DMS 273 (cell line): ENCODE measurements around the gene EIPR1.
"Not testable (repeated sequence)": the region's sequence is repeated elsewhere in the genome, so short reads cannot be mapped to it uniquely, and the experiment has no call there.

Source experiments
- DNase-seq: peaks from one replicate; lab custom pipeline; 2025; ENCODE audit not compliant: unreplicated experiment; lab: John Stamatoyannopoulos, UW

Gene EIPR1

DNA sequence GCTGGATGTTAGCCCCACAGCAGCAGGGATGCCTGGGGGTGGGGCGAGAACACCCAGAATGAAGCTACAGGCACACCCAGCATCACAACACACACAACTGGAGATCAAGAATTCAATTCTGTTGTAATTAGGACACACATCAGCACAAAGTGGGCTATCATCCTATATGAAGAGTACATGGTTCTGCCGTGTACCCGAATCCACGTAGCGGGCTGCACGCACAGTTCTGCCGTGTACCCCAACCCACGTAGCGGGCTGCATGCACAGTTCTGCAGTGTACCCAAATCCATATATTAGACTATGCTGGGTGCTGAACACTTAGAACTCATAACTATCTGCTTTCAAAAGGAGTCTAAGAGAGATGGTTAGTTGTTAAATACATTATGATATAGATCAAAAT is 86.5 kb downstream of the EIPR1 start:
- no peak for DNase-seq

DNA sequence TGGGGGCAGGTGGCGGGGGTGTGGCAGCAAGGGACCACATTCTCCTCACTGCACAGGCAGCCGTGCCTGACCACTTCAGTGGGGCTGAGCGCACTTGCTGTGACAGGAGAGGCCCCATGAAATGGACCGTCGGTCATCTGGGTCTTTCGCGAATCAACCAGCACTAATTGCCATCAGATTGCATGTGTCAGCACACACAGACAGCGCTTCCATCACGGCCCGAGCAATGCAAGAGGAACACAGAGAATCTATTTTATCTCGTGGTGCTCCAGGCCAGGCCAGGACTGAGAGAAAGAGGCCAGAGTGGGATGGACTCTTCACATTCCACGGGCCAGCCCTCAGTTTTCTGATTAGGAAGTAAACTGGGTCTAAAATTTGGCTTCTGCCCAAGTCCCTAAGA is 87.0 kb downstream of the EIPR1 start:
- no peak for DNase-seq

DNA sequence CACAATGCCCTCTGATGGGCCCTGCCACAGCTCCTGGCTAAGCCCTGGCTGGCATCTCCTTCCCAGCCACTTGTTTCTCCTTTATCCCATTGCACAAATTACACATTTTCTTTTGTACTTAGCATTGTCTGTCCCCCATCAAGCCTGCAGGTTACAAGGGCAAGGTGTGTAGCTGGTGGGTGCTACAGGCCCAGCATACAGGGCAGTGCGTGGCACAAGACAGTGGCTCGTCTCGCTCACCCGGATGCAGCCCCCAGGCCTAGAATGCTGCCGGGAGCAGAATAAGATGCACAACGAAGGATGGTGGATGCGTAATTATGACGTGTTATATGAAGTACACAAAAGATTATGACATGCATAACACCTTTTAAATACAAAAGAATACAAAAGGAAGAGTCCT is 87.6 kb downstream of the EIPR1 start:
- no peak for DNase-seq

- DNase-seq, result no peak
Observed at GRCh38 chr2:3289526-3289925, 88.1 kb downstream of the EIPR1 start.

- DNase-seq, result no peak
Observed at GRCh38 chr2:3289171-3289515, 88.5 kb downstream of the EIPR1 start.

DNA sequence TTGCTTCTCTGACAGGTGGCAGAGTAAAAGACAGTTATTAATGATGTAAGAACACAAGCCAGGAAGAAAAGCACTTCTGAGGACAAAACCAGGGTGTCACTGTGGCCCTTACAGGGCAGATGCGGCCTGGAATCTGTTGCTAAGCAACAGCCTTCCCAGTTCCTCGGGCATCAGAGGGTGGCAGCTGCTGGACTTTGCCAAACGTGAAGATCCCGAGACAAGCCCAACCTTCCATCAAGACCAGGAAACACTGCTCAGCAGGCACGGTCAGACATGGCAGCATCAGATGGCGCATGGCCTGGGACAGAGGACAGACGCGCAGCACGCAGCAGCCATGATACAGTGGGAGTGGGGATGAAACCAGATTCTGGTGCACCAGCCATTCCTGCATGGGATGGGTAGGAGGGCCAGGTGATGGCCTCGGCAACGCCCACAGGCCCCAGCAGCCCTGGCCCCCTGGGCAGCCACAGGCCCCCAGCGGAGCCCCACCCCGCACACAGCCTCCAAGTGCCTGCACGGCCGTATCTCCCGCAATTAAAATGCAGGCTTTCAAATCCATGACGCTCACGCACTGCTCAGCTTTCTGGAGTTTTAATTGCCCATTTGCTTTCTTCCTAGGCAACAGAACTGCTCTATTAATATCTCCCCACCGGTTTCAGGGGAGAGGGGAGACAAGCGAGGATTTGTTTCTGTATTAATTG is 89.0 kb downstream of the EIPR1 start:
- peak; percentile 46 for DNase-seq

DNA sequence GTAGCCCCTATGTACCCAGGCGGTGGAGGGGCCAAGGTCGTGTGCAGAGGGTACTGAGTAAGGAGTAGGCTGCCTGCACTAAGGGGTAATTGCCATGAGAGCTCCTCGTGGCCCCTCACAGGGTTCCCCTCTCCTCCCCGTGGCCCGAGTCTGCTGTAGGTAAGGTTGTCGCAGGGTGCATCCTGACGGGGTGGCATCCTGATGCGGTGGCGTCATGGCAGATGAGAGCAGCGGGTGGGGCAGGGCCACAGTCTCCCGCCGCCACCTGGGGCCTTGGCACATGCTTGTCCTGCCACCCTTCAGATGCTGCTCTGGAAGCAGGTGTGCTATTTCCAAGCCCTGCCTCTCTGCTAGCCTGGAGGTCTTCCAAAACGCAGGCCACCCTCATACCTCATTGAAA is 89.7 kb downstream of the EIPR1 start:
- no peak for DNase-seq

- peak; percentile 29 for DNase-seq
Observed at GRCh38 chr2:3286646-3287036, 91.0 kb downstream of the EIPR1 start.

DNA sequence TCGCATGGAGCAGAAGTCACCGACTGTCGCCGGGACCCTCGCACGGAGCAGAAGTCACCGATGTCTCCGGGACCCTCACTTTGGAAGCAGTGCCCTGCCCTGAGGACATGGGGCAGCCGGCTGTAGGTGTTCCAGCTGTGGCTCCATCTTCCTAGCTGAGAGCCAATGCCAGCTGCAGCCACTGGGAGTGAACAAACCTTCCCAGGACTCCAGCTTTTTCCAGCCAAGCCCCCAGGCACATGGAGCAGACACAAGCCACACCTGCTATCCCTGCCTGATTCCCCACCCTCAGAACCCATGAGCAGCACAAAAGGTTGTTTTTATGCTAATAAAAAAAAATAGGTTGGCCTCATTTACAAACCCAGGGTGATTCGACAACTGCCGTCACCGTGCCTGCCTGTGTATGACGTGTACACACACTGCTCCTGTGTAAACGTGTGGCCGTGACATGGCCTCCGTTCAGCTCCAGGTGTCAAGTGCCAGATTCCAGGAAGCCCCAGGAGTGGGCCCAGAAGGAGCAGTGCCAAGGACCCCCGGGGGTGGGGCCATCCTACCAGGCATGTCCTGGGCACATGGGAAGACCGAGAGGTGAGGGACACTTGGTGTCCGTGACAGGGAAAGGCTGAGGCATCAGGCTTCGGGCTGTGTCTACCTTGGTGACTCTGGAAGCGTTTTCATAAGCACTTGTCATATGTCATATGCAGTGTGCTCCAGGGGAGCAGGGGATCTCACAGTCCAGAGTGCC is 91.5 kb downstream of the EIPR1 start:
- peak; percentile 30 for DNase-seq

DNA sequence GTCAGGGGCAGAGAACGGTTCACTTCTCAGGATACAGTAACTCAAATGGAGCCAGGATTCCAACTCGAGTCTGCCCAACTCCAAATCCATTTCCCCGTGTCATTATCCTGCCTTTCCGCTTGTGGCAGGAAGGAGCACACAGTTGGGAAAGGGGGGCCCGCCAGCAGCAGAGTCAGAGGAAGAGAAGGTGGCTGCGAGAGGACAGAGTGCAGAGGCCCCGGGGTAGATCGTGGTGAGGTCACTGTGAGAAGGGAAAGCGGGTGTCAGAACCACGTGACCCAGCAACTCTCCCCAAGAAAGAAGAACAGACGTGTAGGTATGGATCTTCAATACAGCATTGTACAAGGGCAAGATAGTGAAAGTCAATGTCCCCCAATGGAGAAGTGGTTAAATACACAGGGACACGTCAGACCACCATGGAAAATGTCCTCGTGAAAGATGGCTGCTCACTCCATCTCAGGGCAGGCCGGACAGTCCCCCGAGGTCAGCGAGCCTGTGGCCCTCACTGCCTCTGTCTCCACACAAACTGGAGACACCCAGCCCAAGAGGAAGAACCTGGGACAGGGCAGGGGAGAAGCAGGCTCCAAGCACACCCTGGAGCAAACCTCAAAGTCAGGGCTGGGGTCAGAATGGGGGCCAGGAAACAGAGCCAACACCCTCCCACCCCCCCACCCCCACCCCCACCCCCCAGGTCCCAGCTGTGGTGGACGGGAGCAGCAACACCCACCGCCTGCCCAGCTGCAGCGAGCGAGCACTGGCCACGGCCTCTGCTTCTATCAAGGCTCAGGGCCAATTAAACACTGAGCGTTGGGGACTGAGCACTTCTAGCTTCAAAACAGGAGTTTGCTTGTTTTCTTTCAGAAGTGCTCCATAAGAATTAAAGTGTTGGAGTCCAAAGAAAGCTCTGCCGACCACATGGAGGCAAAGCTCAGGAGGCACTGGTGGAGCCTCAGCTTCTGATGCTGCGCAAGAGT is 92.7 kb downstream of the EIPR1 start:
- no peak for DNase-seq

DNA sequence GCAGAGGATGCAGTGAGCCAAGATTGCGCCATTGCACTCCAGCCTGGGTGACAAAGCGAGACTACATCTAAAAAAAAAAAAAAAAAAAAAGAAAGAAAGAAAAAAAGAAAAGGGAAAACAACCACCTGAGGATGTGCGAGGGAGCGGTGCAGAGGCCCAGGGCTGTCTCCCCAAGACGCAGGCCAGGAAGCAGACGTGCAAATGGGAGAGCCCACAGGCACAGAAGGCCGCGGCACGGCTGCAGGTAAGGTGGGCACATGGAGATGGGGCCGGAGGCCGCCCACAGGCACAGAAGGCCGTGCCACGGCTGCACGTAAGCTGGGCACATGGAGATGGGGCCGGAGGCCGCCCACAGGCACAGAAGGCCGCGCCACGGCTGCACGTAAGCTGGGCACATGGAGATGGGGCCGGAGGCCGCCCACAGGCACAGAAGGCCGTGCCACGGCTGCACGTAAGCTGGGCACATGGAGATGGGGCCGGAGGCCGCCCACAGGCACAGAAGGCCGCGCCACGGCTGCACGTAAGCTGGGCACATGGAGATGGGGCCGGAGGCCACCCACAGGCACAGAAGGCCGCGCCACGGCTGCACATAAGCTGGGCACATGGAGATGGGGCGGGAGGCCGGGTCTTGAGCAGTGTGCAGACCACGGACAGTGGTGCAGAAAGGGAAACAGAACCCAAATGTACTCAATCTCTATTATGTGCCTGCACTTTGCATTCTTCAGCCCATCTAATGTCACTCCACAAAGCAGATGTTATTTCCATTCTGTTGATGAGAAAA is 93.6 kb downstream of the EIPR1 start:
- DNase-seq, result not testable (repeated sequence)

- no peak for DNase-seq
Observed at GRCh38 chr2:3283206-3283605, 94.4 kb downstream of the EIPR1 start.

DNA sequence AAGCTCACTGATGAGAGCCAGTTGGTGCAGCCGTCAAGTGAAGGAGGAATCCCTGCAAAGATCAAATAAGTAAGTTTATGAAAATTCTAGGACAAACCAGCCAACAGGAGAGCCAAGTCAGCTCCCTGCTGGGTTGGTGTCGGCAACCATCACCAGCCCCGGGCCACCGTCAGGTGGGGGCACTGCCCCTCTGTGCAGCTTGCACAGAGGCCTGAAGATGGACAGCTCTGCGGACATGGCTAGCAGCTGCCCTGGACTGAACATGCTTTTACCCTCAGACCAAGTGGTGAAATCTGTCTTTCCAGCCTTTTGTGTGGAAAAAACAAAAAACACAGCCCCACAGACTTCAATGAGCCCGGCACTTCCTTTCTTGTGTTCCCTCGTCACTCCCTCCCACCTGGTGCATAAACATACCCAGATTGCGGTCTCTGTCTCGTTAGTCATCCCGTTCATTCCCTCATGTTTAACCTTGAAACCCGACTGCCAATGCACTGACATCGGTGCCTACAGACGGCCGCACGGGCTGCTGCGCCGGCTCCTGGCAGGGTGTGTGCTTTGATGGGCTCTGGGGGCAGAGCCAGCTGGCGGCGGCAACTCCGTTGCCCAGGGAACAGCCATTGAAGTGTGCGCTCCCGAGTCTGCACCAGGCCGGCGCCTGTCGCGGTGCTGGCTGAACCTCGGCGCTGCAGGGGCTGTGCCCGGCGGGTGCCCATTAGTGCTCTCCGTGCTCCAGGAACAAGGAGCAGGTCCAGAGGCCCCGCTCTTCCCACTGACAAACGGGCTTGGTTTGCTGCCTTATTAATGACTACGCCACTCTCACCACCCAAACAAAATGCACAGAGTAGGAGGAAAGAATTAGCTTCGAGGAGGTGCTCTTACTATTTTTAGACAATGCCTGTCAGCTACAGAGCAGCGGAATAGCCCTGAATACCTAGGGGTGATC is 95.3 kb downstream of the EIPR1 start:
- DNase-seq, result peak; percentile 97

GRCh38 chr2:3280683-3281520 is 96.7 kb downstream of the EIPR1 start:
- no peak for DNase-seq

DNA sequence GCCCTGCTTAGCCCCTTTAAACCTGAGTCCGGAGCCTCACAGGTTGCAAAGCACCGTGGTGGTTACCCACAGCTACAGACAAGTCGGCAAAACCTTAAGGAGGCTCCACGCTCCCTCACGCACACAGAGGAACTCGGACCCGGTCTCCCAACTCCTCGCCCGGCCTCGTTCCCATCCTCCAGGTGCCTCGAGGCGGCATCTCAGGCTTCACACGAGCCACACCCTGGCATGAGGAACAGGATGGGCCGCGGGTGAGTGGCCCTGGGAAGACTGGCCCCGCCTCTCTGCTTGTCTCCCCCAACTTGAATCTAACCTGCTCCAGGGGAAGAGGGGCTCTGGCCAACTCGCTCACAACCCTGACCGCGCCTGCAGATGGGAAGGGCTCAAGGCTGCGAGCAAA is 97.4 kb downstream of the EIPR1 start:
- no peak for DNase-seq

- DNase-seq, result no peak
Observed at GRCh38 chr2:3279236-3279960, 98.2 kb downstream of the EIPR1 start.

- no peak for DNase-seq
Observed at GRCh38 chr2:3278521-3279218, 98.9 kb downstream of the EIPR1 start.
